AG09319 (cell line): ENCODE data around the gene FUT9.

ENCODE experiments used
- DNase-seq: peaks from one replicate; pipeline ENCODE4 v3.0.0-alpha.2; 2010; ENCODE audit warnings: low read depth; ENCODE audit errors: extremely low read depth
- TF ChIP-seq, protein P1 (sequence below): IDR thresholded peaks from 2 replicates; pipeline ENCODE4 v1.5.1; 2011; ENCODE audit warnings: low read depth, mild to moderate bottlenecking, inconsistent platforms, low read length, moderate library complexity

The FUT9 gene

GRCh38 chr6:96101564-96101963 lies 85.8 kb downstream of the FUT9 start:
- DNase-seq: no peak
- TF ChIP-seq, protein P1, sequence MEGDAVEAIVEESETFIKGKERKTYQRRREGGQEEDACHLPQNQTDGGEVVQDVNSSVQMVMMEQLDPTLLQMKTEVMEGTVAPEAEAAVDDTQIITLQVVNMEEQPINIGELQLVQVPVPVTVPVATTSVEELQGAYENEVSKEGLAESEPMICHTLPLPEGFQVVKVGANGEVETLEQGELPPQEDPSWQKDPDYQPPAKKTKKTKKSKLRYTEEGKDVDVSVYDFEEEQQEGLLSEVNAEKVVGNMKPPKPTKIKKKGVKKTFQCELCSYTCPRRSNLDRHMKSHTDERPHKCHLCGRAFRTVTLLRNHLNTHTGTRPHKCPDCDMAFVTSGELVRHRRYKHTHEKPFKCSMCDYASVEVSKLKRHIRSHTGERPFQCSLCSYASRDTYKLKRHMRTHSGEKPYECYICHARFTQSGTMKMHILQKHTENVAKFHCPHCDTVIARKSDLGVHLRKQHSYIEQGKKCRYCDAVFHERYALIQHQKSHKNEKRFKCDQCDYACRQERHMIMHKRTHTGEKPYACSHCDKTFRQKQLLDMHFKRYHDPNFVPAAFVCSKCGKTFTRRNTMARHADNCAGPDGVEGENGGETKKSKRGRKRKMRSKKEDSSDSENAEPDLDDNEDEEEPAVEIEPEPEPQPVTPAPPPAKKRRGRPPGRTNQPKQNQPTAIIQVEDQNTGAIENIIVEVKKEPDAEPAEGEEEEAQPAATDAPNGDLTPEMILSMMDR: no peak

GRCh38 chr6:96104910-96105309 lies 89.1 kb downstream of the FUT9 start:
- DNase-seq: no peak
- TF ChIP-seq, protein P1: no peak

DNA sequence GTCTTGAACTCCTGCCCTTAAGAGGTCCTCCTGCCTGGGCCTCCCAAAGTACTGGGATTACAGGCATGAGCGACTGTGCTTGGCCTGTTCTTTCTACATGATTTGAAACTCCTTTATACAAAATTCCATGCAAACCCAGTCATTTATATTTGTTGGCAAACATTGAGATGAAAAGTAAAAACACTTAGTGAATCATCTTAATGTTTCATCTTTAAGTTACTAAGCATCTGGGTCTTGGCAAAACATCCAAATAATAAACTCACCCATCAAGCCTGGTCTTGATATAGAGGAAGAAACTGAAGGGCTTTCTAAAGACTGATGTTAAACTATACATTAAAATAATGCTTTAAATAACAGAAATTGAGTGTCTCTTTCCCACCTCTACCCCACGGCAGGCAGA lies 95.1 kb downstream of the FUT9 start:
- DNase-seq: no peak
- TF ChIP-seq, protein P1: no peak

GRCh38 chr6:96116674-96117073 lies 100.9 kb downstream of the FUT9 start:
- TF ChIP-seq, protein P1: no peak
- DNase-seq: no peak

GRCh38 chr6:96124778-96125177 lies 109.0 kb downstream of the FUT9 start:
- TF ChIP-seq, protein P1: no peak
- no peak for DNase-seq

- no peak for DNase-seq
These were observed 122.6 kb downstream of the FUT9 start for GRCh38 chr6:96138406-96138805.

GRCh38 chr6:96142142-96142541 lies 126.4 kb downstream of the FUT9 start:
- TF ChIP-seq, protein P1: no peak
- no peak for DNase-seq

More at GRCh38 chr6:96138406-96138805, 122.6 kb downstream of the FUT9 start:
- TF ChIP-seq, protein P1: no peak
